ENCODE data around the gene CSK.

Gene CSK

DNA sequence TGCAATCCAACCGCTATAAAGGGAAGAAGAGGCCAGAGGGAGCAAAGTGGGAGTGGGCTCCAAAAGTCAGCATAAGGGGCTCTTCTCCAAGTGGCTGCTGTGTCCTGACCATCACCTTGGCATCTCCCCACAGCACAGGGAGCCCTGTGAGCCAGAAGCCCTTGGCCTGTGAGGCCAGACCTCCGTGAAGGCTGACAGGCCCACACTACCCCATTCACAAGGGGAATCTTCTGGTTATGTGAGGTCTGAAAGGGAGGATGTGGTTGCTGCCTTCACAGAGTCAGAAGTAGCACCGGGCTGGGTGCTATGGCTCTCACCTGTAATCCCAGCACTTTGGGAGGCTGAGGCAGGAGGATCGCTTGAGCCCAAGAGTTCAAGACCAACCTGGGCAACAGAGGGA, 63.7 kb downstream of the CSK start:
- no peak for DNase-seq

DNA sequence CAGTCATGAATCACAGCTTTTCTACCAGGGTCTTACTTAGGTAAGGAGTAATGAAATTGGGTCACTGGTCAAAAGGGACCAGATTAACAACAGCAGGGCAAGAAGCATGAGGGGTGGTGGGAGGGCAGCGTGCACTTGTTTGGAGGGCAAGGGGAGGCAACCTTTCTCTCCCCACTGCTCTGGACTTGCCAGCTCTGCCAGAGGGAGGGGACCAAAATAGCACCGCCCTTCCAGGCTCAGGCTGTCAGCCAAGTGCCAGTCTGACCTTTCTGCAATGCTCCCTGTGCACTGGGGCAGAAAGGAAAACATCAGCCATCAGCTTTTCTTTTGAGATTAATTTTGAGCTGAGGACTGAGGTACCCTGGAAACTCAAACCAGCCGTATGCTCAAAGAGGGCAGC, 65.6 kb downstream of the CSK start:
- DNase-seq: no peak

DNA sequence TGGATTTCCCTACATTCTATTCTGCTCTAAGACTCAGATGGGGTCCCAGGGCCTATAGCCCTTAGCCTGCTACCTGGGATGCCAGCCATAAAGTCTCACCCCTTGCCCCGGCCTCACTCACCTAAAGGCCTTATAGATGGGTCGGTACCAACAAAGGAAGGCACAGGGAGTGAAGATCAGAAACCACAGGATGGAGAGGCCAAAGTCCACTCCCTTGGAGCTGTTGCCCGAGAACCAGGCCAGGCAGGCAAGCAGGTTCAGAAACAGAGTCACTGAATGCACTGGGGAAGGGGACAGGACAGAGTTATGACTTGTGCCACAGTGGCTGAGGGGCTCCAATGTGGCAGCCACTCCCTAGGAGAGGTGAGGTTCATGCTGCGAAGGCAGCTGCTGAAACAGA, 68.5 kb downstream of the CSK start:
- no peak for DNase-seq

DNA sequence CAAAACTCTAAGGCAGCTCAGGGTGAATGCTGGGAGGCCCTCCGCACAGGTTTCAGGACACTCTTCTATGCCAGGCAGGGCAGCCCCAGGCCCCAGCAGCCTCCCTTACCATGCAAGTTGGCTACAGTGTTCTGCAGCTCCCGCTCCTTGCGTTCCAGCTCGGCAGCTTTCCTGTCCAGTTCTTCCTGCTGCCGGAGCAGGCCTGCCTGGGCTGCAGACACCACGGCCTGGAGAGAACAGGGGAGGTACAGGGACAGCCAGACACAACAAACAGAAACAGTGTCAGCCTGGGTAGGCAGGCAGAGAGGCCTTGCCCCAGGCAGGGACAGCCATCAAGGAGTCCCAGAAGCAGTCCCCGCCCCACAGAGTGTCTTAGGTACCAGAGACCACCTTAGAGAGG, 70.1 kb downstream of the CSK start:
- no peak for DNase-seq

Measured in activated effector memory CD4-positive, alpha-beta T cell treated with Interleukin-2 at 50 U/mL for 16 hours (primary cell).